ENCODE measurements around the gene LRRC75A.
"Not testable (repeated sequence)": the region's sequence is repeated elsewhere in the genome, so short reads cannot be mapped to it uniquely, and the experiment has no call there.

LRRC75A gene

DNA sequence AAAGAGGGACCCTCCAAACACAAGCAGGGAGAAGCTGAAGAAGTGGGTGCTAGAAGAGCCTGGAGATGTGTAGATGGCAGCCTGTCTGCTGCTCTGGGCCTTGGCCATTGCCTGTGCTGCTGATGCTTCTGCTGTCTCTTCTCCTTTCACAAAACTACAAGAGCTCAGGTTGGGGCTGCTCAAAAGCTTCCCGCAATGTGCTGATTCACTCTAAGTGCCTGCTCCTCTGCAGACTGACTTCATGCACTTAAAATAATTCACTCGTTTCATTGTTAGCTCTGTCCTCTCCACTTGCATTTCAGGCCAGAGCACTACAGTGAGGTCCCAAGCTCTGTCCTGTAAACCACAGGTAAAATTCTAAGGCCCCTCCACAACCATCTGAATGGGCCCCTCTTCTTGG, 95.3 kb downstream of the LRRC75A start:
- not testable (repeated sequence) for DNase-seq

DNA sequence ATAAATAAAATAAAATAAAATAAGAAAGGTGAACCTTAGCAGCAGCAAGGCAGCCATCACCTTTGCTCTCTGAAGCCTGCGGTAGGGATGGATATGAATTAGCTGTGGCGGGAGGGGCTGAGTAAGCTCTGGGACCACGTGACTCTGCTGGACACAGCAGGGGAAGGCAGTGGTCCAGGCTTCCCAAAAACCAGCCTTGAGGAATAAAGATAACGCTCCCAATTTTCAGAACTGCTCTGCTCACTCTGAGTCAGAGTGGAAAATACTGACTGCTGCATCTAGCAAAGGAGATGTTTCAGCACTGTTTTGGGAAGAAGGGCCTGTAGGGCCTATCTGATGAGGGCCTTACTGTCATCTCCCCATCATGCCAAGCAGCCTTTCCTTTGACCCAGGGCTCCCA, 96.1 kb downstream of the LRRC75A start:
- DNase-seq: not testable (repeated sequence)

DNA sequence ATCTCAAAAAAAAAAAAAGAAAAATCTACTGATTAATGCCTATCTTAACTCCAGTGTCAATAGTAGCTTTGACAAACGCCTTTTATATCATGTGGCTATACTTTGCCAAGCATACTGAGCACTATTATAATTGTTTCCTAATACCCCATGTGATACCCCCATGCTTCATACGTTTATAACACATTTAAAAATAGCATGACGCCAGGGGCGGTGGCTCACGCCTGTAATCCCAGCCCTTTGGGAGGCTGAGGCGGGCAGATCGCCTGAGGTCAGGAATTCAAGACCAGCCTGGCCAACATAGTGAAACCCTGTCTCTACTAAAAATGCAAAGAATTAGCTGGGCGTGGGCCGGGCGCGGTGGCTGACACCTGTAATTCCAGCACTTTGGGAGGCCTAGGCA, 99.5 kb downstream of the LRRC75A start:
- not testable (repeated sequence) for DNase-seq
